NCI-H2081 treated with DMSO at 0.1 percent for 48 hours (cell line): ENCODE data around the gene CNKSR3.

ENCODE experiments used
- DNase-seq: peaks from one replicate; lab custom pipeline; 2025; lab: John Stamatoyannopoulos, UW

Gene CNKSR3

DNA sequence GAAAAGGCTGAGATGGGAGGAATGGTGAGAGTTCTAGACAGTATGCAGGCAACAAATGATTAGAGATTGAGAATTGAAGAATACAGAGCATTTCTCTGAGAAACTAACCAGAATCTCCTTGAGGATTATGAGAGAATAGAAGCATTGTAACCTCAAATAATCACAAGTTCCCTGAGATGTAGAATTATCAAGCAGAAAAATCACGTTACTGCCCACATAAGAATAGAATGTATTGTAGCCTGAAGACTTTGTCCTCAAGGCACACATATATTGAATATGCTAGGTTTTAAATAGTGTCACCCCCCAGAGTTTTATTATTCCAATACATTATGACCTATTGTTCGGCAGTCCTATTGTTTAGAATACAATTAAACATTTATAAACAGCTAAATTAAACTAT is 57.2 kb downstream of the CNKSR3 start:
- DNase-seq = no peak

DNA sequence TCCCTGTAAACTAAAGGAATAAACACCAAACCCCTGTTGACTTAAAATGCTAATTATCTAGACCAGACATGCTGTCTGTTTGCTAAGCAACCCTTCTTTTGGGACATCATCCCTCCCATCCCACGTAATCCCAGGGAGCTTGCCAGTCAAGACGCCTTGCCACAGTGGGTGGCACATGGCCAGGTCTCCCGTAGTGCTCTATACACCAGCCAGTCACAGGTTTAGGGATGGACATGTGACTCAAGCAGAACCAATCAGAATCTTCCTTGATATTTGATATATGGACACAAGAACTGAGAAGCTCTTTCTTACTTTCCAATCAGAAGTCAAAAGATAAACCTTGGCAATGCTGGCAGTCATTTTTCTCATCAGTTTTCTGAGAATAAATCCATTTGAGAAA is 60.0 kb downstream of the CNKSR3 start:
- peak; percentile 84 for DNase-seq

DNA sequence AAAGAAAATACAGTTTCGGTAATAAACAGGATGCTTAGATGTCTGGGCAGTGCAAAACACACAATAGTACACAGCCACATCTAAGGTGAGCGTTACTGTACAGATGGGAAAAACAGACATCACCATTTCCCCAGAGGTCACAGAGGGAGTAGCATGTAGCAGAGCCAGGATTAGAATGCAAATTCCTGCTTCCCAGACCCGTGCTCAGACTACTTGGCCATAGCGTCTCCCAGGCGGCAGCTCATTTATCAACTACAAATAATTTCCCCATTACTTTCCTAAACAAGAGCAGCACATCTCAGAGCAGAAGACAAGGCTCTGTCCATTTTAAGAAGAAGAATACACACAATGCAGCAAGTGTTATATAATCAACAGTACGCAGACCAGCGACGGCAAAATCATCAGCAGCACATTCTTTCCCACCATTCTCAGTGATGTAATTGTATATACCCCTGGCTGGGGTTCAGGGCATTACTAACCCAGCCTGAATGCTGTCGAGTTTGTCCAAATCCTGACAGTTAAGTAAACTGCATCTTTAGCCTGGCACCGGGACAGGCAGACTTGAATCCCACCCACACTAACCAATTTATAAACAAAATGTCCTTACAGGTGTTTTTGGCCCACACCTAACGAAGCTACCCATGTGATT is 61.9 kb downstream of the CNKSR3 start:
- DNase-seq = no peak

DNA sequence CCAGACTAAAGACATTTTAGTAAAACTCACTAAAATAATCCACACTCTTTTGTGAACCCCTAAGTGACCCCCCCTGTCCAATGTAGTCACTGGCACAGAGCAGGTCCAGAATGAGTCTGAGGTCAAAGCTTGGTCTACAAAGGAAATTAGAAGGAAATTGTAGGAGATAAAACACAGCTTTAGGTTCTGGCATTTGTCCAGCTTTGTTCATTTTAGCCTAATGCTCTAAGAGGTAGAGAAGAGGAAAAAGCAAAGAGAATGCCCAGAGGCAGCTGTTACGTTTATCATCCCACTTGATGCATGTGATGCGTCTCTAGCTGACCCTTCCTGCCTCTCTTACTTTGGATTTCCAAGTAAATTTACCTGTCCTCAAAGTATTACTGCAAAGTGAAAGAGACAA is 62.5 kb downstream of the CNKSR3 start:
- no peak for DNase-seq

DNA sequence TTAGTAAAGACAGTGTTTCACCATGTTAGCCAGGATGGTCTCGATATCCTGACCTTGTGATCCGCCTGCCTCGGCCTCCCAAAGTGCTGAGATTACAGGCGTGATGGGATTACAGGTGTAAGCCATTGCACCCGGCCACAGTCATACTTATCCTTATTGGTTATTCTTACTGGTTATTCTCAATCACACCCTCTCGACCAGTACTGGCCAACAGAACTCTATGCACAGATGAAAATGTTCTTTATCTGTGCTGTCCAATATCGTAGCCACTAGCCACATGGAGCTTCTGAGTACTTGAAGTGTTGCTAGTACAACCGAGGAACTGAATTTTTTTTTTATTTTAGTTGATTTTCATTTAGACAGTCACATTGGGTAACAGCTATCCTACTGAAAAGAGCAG is 63.5 kb downstream of the CNKSR3 start:
- DNase-seq = no peak

DNA sequence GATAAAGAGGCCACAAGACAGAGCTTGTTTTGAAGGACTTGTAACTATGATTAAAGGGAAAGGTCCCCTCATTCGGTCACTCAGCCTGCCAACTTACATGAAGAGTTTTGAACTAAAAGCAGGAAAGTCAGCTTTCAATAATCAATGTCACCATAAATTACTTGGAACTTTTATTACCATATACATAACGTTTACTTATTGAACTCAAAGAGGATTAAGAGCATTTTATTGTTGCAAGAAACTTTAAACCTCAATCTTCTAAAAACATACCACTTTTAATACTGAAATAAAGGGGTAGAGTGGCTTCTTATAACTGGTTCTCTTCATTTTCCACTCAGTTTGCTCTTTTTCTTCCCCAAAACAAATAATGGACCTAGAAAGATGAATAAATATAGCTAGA is 65.1 kb downstream of the CNKSR3 start:
- DNase-seq = no peak

DNA sequence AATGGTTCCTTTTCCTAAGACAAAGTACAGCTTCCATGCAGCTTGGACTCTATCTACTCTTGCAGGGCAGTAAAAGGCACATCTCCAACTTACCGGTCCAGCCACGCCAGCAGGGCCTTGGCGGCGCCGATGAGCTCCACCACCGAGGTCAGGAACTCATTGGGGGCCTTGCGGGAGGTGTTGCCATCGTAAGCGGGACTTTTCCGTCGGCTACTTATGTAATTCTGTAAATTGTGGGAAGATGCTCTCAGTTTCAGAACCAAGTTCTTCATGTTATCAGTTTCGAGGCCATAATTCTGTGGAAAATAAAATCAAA is 68.5 kb downstream of the CNKSR3 start:
- no peak for DNase-seq

DNA sequence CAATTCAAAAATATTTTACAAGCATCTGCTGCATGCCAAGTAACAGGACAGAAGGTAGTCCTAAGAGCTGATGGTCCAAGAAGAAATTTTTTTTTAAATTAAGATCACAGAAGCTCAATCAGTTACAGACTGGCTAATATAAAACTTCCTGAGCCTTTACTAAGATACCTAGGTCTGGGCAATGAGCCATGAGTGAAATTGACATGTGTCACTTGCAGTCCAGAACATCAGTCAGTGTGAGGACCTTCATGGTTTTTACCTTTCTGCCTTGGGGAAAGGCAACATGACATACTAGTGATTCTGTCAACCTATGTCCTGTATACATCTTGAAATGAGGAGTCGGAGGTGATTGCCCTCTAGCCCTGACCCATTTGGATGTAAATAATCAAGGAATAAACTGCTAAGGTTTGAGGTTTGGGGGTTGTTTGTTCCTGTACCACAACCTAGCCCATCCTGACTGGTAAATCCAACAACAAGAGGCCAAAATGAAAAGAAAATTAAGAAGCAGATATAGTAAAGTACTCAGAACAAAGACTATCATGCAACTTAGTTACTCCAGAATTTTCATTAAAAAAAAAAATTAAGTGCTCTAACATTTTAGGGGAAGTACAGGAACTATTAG is 70.0 kb downstream of the CNKSR3 start:
- DNase-seq = no peak

DNA sequence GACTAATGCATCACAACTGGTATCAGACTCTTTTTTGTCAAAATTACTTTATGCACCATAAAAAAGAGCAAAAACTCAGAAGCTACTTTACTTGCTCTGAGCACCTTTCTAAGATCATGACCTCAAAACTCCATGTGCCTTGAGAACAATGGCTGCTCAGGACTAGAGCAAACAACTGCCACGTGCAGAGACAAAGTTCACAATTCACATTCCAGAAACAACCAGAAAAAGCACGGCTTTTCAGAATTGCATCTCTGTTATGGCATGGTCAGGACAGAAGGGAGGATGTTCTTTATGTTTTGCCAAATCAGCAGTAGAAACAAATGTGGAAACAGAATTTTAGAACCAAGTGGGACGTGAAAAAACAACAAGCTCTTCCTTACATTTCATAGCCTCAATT is 70.5 kb downstream of the CNKSR3 start:
- DNase-seq = no peak

DNA sequence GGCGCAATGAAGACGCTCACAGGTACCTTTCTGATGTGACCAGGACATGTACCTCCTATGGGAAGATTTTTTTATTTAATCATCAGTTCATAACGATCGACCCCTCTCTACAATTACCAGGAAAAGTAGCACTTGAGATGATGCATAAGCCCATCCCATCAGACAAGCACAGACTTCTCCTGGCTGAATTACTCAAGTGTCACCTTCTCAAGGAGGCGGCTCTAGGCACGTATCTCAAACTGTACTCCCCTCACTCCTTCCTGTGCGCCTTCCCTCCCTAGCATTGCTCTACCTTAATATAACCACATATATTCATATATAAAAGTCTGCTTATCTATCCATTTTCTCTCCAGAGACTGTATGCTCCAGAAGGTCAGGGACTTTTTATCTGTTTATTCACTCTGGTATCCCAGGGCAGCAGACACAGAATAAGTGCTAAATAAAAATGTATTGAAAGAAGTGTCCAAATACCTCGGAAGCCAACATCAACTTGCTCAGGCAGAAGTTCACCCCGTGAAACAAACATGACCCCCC is 71.5 kb downstream of the CNKSR3 start:
- DNase-seq = no peak

DNA sequence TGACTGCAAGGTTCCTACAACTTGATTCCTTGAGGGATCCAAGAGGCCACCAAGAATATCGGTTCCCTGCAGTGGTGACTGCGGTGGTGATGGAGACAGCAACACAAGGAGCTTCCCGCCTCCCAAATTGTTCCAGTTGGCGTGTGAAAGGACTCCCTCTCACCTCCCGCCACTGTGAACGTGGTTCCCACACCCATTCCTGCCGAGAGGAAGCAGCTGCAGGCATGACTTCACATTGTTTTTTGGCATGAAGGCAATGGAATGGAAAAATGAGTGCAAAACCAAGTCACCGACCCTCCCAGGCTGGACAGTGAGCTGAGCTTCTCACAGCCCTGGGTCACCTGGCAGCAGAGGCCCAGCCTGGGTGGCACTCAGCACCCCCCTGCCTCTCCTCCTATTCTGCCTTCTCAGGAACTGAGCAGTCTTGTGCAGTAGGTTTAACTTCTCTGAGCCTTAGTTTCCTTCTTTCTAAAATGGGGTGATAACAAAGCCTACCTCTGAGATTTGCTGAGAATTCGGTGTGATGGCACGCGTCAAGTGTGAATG is 75.0 kb downstream of the CNKSR3 start:
- DNase-seq = no peak

DNA sequence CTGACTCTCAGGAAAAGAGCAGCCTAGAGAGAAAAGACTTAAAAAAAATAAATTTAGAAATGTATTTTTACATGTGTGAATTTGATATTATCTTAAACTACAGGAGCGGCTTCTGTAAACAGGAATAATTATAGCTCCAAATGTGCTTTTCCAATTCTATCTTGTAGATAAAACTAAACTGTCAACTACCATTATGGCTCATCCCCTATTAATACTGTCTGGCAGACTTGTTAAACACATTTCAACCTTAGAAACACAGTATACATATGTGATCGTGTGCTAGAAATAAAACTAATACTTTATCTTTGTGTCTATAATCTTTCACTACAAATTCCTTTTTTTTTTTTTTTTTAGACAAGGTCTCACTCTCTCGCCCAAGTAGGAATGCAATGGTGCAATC is 75.8 kb downstream of the CNKSR3 start:
- DNase-seq = no peak

DNA sequence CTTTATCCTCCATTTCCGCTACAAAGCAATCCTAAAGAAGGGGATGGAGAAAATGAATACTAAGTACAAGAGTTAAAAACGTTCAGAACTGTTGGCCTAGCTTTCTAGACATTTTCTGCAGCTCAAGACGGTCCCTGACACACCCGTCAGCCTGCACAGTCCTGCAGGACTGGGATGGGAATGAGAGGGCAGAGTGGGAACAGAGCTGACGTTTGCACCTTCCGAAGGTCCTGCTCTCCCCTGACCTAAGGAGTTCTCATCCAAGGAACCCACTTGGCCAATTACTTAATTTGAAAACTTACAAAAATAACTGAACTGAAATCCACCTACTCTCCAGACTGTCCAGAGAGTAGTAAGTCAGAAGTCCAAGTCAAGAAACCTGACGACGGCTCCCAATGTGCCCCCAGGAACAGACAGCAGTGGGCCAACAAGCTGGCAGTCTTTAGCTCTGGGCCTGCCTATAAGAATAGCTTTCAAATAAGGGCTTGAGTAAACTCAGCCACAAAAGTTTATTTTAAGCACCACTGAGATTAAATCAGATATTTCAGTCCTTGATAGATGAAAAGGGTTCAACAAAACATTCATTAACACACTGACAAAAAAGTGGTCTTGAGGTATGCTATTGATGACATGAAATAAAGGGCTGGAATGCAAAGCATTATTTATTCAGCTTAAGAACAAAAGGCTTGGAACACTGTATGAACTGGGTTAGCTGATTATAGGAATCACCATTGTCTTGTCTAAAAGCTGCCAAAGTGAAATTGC is 76.8 kb downstream of the CNKSR3 start:
- DNase-seq = no peak

DNA sequence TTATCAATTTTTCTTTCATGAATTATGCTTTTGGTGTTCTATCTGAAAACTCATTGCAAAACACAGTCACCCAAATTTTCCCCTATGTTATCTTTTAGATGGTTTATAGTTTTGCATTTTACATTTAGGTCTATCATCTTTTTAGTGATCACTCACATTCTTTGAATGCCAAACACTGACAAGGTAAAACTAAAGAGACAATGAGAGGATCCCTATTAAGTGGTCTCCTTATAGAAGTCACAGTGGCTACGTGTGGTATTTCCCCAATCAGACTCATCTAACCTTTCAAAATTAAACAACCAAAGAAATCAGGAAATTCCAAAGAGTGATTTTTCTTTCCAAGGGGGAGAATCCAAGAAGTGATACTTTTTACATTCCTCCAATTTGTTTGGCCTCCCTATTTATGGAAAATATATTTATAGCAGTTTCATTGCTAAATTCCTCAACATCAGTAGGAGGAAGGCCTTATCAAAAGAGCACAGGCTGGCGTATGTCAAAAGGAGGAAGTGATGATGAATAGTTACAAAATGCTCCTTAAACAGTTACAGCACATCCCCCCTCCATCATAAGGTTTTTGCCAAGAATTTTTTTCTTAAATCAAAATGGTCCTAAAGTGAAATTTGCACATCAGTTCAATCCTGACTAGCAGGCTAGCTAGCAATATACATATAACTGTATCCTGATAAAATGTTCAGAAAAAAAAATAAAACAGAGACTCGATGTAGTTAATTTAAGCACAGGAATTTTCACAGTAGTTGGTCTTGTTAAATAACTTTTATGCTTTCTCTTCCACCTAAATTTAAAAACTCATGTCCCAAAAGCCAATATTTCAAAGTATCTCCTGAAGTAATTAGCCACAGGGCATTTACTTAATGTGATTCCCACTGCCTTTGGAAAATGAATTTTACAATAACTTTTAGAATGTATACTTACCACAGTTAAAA is 77.7 kb downstream of the CNKSR3 start:
- DNase-seq = no peak

DNA sequence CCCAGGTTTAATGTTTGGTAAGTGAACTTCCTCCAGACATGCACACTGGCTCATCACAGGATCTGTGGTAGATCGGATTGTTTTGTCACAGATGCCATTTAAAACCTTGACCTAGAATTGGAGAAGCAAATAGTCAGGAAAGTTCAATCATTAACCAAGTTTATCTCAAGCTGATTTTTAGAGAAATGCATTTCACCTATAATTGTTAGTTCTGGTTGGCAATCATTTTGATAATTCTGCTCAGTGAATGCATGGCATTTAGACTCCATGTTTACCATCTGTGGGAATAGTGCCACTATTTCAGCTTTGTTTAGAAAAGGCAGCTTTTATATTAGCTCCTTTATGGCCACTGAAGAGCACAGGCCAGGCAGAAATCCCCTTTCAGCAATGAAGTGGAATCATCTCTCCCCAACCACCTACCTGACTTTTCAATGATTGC is 80.0 kb downstream of the CNKSR3 start:
- DNase-seq = no peak

DNA sequence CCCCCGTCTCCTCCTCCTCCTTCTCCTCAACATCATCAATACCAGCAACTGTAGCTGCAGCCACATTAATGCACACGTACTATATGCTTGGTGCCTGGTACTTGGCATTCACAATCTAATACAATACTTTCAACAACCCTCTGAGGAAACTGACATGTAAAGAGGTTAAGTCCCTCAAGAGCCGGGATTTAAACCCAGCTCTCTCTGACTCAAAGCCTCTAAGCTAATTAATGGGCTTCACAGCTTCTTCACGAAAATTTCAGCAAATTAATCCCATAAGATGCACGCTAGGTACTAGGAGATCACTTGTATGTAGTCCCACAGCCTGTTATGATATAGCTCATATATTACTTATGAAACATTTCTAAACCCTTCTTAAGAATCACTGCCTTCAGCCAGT is 80.8 kb downstream of the CNKSR3 start:
- DNase-seq = no peak

DNA sequence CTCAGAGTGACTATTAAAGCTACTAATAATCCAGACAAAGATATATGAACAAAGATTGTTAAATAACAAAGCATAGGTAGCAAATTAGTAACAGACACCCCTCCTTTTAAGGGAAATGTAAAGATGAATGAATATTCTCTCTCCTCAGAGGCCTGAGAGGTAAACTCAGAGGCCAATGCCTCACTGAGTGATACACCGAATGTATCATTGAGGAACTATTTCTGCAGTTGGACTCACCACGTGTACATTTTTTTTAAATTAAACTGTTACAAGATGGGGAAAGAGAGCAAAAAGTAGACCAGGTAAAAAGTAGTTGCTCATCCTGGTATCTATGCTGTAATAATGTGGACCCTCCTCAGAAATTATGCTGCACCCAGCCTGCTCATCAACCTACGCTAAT is 81.6 kb downstream of the CNKSR3 start:
- no peak for DNase-seq

DNA sequence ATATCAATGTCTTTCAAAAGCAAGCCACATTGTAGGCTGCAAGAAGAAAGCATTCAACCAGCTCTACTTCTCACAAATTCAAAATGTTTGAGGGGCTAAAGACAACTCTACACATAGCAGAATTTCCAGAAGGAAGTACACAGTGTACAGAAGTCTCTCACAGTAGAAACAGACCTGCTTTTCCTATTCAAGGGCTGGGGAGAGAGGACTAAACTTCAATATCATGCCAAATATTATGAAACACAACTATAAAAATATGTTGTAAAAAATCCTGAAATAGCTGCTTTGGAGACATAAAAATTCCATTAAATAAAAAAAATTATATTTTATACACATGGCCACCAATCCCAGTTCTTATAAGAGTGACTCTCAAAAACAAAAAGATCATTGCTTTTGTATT is 83.0 kb downstream of the CNKSR3 start:
- no peak for DNase-seq

DNA sequence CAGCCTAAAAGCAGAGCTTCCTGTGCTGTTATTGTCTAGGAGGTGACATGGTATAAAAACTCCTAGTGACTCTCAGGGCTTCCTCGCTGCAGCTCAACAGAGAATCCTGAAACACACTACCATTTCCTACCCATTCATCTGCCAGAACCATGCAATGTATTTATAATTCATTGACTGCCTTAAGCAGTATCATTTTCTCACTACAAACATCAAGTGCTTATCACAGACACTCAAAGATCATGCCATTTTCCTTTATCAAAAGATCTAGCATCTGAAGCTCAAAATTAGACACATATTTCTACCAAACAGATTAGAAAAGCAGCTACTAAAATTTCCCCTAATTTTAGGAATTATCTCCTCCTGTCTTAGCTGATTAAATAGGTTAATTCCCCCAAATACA is 83.5 kb downstream of the CNKSR3 start:
- no peak for DNase-seq

DNA sequence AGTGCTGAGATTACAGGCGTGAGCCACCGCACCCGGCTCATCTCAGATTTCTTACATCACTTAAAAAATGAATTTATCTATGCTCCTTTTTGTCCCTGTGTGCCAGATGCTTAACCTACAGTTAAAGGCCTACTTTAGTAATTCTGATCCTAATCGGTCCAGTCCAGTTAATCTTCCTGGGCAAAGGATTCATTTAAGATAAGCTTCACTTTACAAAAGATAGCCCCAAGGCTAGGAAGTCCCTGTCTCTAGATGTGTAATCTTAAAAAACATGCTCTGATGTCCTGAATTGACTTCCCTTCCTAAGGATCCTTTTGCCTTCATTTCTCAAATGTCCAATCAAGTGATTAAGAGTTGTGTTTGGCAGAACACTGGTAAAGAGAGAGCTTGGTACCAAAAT is 85.5 kb downstream of the CNKSR3 start:
- no peak for DNase-seq

DNA sequence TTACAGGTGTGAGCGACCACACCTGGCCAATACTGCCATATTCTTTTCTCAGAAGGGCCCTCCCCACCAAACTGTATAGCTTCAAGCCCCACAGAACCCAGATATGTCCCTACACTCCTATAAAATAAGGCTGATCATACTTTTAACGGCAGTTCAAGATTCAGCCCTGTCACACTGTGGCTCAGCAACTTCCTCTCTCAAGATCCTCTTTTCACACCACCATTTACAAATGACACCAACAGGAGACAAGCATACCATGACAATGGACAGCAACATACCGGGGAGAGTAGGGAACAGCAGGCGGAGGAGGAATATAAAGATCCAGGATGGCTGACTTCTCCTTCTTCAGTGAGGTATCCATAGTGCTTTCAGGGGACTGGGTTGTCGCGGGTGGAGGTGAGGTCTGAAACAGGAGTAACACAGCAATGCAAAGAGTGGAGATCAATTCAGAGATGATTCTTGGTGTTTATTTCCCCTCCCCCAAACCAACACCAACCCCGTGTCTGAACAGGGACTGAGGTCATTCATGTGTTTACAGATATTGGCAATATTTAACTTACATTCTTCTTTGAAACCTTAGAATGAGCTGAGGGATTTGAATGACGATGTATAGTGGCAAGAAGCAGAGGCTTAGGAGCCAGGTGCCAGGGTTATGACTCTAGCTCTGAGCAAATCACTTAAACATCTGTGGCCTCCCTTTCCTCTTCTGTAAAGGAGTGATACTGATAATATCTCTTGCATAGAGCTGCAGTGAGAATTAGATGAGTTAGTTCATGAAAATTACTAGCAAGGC is 96.3 kb downstream of the CNKSR3 start:
- DNase-seq = no peak
